Hypothalamus (tissue), 51 donors: Measurements from ENCODE around the gene PON3.

ENCODE experiments used
- DNase-seq, 51 donors: peaks; one replicate each; lab custom pipeline; 2025; lab: John Stamatoyannopoulos, UW

The PON3 gene

GRCh38 chr7:95316588-95316987 lies 79.6 kb downstream of the PON3 start:
- DNase-seq = no peak

GRCh38 chr7:95312561-95312960 lies 83.6 kb downstream of the PON3 start:
- DNase-seq = no peak

- DNase-seq = no peak
Measured at GRCh38 chr7:95311389-95311788, 84.8 kb downstream of the PON3 start.

GRCh38 chr7:95309951-95310350 lies 86.2 kb downstream of the PON3 start:
- no peak for DNase-seq
